Stimulated activated CD8-positive, alpha-beta memory T cell treated with anti-CD3 and anti-CD28 coated beads, Interleukin-7, amount 100 ng/mL, for 4 hours (primary cell): ENCODE results near the gene PHF8.

Experiments used
- DNase-seq, 2 donors: peaks; one replicate each; pipeline ENCODE4 v3.0.0-alpha.2; 2020; ENCODE audit warnings: low read depth in 2 of 2

The PHF8 gene

GRCh38 chrX:54012830-54013500, 31.3 kb downstream of the PHF8 start:
- no peak for DNase-seq

GRCh38 chrX:54007682-54008081, 36.6 kb downstream of the PHF8 start:
- no peak for DNase-seq

GRCh38 chrX:53997724-53998123, 46.5 kb downstream of the PHF8 start:
- no peak for DNase-seq

- no peak for DNase-seq
Measured at GRCh38 chrX:53992589-53992988, 51.7 kb downstream of the PHF8 start.

GRCh38 chrX:53990171-53990570, 54.1 kb downstream of the PHF8 start:
- no peak for DNase-seq

- DNase-seq = no peak
Measured at GRCh38 chrX:53984895-53985294, 59.4 kb downstream of the PHF8 start.

- DNase-seq = no peak
Measured at GRCh38 chrX:53974529-53974928, 69.7 kb downstream of the PHF8 start.

- DNase-seq = no peak
Measured at GRCh38 chrX:53969540-53969939, 74.7 kb downstream of the PHF8 start.

GRCh38 chrX:53950130-53950733, 94.0 kb downstream of the PHF8 start:
- DNase-seq = no peak

GRCh38 chrX:53940180-53940579, 104.1 kb downstream of the PHF8 start:
- DNase-seq = no peak

GRCh38 chrX:53939127-53939526, 105.1 kb downstream of the PHF8 start:
- no peak for DNase-seq

GRCh38 chrX:53930515-53931380, 113.5 kb downstream of the PHF8 start:
- no peak for DNase-seq

GRCh38 chrX:53926030-53926429, 118.2 kb downstream of the PHF8 start:
- no peak for DNase-seq

- no peak for DNase-seq
Measured at GRCh38 chrX:53918702-53919101, 125.6 kb downstream of the PHF8 start.

GRCh38 chrX:53900623-53901022, 143.7 kb downstream of the PHF8 start:
- DNase-seq = no peak

- no peak for DNase-seq
Measured at GRCh38 chrX:53895270-53895669, 149.0 kb downstream of the PHF8 start.
